Colonic mucosa (tissue), 4 donors: ENCODE data around the gene COL13A1. TPM values are rescaled to one million over a fixed set of nuclear protein-coding genes. Genes with fewer than 3 reads are reported as not detected.

Experiments used
- DNase-seq: peaks from one replicate; pipeline ENCODE4 v3.0.0-alpha.2; 2020
- H3K27ac ChIP-seq: fragments of 200-600 bp; one replicate; pipeline ENCODE4 v1.8.0; 2021
- H3K27me3 ChIP-seq: fragments of 200-600 bp; one replicate; pipeline ENCODE4 v1.8.0; 2021
- H3K36me3 ChIP-seq: fragments of 200-600 bp; one replicate; pipeline ENCODE4 v1.8.0; 2021
- H3K4me1 ChIP-seq: fragments of 200-600 bp; one replicate; pipeline ENCODE4 v1.8.0; 2021; ENCODE audit warnings: mild to moderate bottlenecking
- H3K4me3 ChIP-seq: fragments of 200-600 bp; one replicate; pipeline ENCODE4 v1.8.0; 2021
- H3K9ac ChIP-seq, 2 donors: one replicate each; pipeline ENCODE4 v1.7.0; 2013; ENCODE audit warnings: control low read depth in 2 of 2, low read depth in 2 of 2, low read length in 2 of 2
- H3K9me3 ChIP-seq: fragments of 200-600 bp; one replicate; pipeline ENCODE4 v1.8.0; 2021
- intact Hi-C: fragments of 100-400 bp; cut with DNase I; formaldehyde crosslinking; loops from one replicate; pipeline ENCODE4 v1.14.1; 2022
- total RNA-seq, 2 donors: library from RNA; stranded (reverse); fragmentation: NEBNext Ultra II Directional in 1 of 2; extraction: Animal tissue kit (Norgen Biotek cat#: 25700) in 1 of 2; gene quantifications; one replicate each; pipeline ENCODE4 v1.2.1, GENCODE V29; 2021
- TF ChIP-seq, protein P1 (sequence below): fragments of 200-600 bp; IDR thresholded peaks from one replicate; pipeline ENCODE4 v1.8.0; 2022; ENCODE audit warnings: antibody characterized with exemption, mild to moderate bottlenecking
- donor health status: healthy.
- donor health status: DM: no; HTN: no; CAD: no.
- donor health status: DM: no; HTN: no; CAD: no.

The COL13A1 gene
- total RNA-seq, 2 donors from 2014 or later = 1.0 to 1.1 TPM

- Histone ChIP-seq H3K27ac (no peak overlapping the region), H3K4me1 (peaks cover 12% of the 10 kb centered on the region), H3K4me3 (no peak overlapping the region), H3K27me3 (peaks cover 24% of the 10 kb centered on the region), H3K9me3 (no peaks in the 10 kb centered on the region), H3K9ac (no peak overlapping the region), H3K36me3 (no peaks in the 10 kb centered on the region)
- intact Hi-C loops = no loop called here
- TF ChIP-seq, protein P1, sequence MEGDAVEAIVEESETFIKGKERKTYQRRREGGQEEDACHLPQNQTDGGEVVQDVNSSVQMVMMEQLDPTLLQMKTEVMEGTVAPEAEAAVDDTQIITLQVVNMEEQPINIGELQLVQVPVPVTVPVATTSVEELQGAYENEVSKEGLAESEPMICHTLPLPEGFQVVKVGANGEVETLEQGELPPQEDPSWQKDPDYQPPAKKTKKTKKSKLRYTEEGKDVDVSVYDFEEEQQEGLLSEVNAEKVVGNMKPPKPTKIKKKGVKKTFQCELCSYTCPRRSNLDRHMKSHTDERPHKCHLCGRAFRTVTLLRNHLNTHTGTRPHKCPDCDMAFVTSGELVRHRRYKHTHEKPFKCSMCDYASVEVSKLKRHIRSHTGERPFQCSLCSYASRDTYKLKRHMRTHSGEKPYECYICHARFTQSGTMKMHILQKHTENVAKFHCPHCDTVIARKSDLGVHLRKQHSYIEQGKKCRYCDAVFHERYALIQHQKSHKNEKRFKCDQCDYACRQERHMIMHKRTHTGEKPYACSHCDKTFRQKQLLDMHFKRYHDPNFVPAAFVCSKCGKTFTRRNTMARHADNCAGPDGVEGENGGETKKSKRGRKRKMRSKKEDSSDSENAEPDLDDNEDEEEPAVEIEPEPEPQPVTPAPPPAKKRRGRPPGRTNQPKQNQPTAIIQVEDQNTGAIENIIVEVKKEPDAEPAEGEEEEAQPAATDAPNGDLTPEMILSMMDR = no peak
- no peak for DNase-seq
Observed at GRCh38 chr10:69803809-69804208, 2.1 kb downstream of the COL13A1 start.

DNA sequence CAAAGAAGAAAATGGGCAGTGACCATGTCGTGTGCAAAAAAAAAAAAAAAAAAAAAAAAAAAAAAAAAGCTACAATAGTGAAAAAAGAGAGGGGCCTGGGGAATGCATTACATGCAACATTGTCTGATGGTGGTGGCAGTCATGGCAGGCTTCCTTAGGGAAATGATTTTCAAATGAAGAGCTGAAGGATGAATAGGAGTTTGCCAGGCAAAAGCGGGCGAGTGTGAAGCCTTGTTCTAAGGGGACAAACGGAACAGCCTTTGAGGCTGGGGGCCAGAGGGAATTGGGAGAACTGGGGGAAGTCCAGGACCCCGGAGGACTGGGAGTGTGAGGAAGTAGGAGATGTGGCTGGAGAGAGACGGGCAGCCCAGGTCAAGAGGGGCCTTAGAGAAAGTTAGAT, 3.1 kb downstream of the COL13A1 start:
- no peaks in the 10 kb centered on the region for H3K36me3 ChIP-seq
- intact Hi-C loops = no loop called here
- TF ChIP-seq, protein P1 = no peak
- DNase-seq = no peak
- no peak overlapping the region for H3K9ac ChIP-seq
- H3K27ac ChIP-seq = no peak overlapping the region
- no peak overlapping the region for H3K4me3 ChIP-seq
- H3K9me3 ChIP-seq = no peaks in the 10 kb centered on the region
- peaks cover 24% of the 10 kb centered on the region for H3K27me3 ChIP-seq
- H3K4me1 ChIP-seq = peaks cover 12% of the 10 kb centered on the region

- Histone ChIP-seq H3K9me3 (no peaks in the 10 kb centered on the region), H3K4me3 (no peak overlapping the region), H3K9ac (no peak overlapping the region), H3K27me3 (peaks cover 19% of the 10 kb centered on the region), H3K4me1 (peaks cover 8% of the 10 kb centered on the region), H3K36me3 (no peaks in the 10 kb centered on the region), H3K27ac (no peak overlapping the region)
- DNase-seq = no peak
- TF ChIP-seq, protein P1 = no peak
- intact Hi-C loops = no loop called here
Observed at GRCh38 chr10:69807122-69807521, 5.4 kb downstream of the COL13A1 start.

- H3K9ac ChIP-seq = no peak overlapping the region
- no peak overlapping the region for H3K4me3 ChIP-seq
- TF ChIP-seq, protein P1 = no peak
- H3K27me3 ChIP-seq = peaks cover 13% of the 10 kb centered on the region
- intact Hi-C loops = no loop called here
- no peak overlapping the region for H3K27ac ChIP-seq
- no peaks in the 10 kb centered on the region for H3K9me3 ChIP-seq
- no peak for DNase-seq
- H3K36me3 ChIP-seq = no peaks in the 10 kb centered on the region
- H3K4me1 ChIP-seq = peaks cover 3% of the 10 kb centered on the region
Observed at GRCh38 chr10:69807696-69808095, 6.0 kb downstream of the COL13A1 start.

GRCh38 chr10:69809318-69809717, 7.6 kb downstream of the COL13A1 start:
- H3K27me3 ChIP-seq = no peaks in the 10 kb centered on the region
- H3K4me1 ChIP-seq = no peaks in the 10 kb centered on the region
- no peak for DNase-seq
- TF ChIP-seq, protein P1 = no peak
- intact Hi-C loops = no loop called here
- no peak overlapping the region for H3K27ac ChIP-seq
- no peaks in the 10 kb centered on the region for H3K9me3 ChIP-seq
- no peak overlapping the region for H3K9ac ChIP-seq
- H3K4me3 ChIP-seq = no peak overlapping the region
- no peaks in the 10 kb centered on the region for H3K36me3 ChIP-seq

DNA sequence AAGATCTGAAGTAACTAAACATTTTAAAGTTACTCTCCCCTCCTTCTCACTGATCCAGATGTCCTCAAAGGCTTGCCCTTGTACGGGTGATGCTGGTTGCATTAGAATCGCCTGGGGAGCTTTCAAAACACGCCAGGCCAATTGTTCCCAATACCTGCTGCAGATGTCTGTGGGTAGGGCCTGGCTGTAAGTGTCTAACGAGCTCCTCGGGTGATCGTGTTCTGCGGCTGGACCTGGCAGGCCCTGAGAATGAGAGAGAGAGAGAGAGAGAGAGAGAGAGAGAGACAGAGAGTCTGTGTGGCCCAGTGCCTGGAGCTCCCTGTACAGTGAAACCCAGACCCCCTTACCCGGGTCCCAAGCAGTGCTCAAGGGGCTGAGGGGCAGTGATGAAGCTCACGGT, 8.4 kb downstream of the COL13A1 start:
- no peaks in the 10 kb centered on the region for H3K9me3 ChIP-seq
- H3K4me1 ChIP-seq = no peaks in the 10 kb centered on the region
- no peak overlapping the region for H3K4me3 ChIP-seq
- H3K27ac ChIP-seq = no peak overlapping the region
- no peak for DNase-seq
- no peaks in the 10 kb centered on the region for H3K27me3 ChIP-seq
- H3K36me3 ChIP-seq = no peaks in the 10 kb centered on the region
- H3K9ac ChIP-seq = no peak overlapping the region
- intact Hi-C loops = no loop called here
- TF ChIP-seq, protein P1 = no peak
